Right atrium auricular region (tissue), 2 donors: ENCODE measurements around the gene CHMP4B. TPM values are rescaled to one million over a fixed set of nuclear protein-coding genes. Genes with fewer than 3 reads are reported as not detected.

Experiments
- DNase-seq: peaks from one replicate; pipeline ENCODE4 v3.0.0-alpha.2; 2019; ENCODE audit warnings: low spot score
- H3K27ac ChIP-seq, 2 donors: fragments of 200-600 bp; sonication (generic); 1 replicate in 1 of 2; 2 replicates in 1 of 2; pipeline ENCODE4 v1.5.1; 2016 to 2019
- H3K27me3 ChIP-seq, 2 donors: fragments of 200-600 bp; sonication (generic); one replicate each; pipeline versions ENCODE4 v1.5.1 to v1.6.0; 2017 to 2019
- H3K36me3 ChIP-seq: fragments of 200-600 bp; sonication (generic); one replicate; pipeline ENCODE4 v1.5.1; 2016
- H3K4me1 ChIP-seq, 2 donors: fragments of 200-600 bp; sonication (generic); one replicate each; pipeline versions ENCODE4 v1.5.1 to v1.6.0; 2017 to 2019
- H3K4me3 ChIP-seq, 2 donors: fragments of 200-600 bp; sonication (generic); 1 replicate in 1 of 2; 2 replicates in 1 of 2; pipeline ENCODE4 v1.5.1; 2017 to 2019; ENCODE audit warnings: mild to moderate bottlenecking in 1 of 2, moderate library complexity in 1 of 2
- H3K9me3 ChIP-seq, 2 donors: fragments of 200-600 bp; sonication (generic); one replicate each; pipeline ENCODE4 v1.5.1; 2019
- CTCF ChIP-seq, 2 donors: fragments of 200-600 bp; sonication (generic); IDR thresholded peaks; one replicate each; pipeline ENCODE4 v1.5.1; 2019; ENCODE audit warnings: antibody characterized with exemption in 2 of 2
- total RNA-seq, 2 donors: library from RNA; depleted of rRNA; stranded (reverse); fragments of >200 nt; gene quantifications; one replicate each; pipeline ENCODE4 v1.1.0, GENCODE V29; 2016

CHMP4B gene
- total RNA-seq, 2 donors from 2014 or later, result 57.0 to 79.5 TPM

DNA sequence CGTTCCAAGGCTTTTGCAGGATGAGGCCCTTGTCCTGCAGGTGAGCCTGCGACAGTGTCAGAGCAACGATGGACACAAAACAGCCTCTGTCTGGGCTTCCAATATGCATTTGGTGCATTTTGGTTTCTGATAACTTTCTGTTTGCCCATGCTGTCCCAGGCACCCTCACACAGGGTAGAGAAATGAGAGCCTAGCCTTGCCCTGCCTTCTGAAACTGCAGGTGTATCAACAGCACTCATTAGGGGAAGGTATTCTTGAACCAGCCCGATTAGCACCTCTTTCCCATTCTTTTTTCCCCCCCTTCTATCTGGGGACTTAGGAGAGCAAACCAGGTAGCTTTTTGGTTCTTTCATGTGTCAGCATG, 30.3 kb downstream of the CHMP4B start:
- no peak for DNase-seq
- no peak overlapping the region for H3K27ac ChIP-seq
- H3K4me1 ChIP-seq, result peaks cover 0 to 90% of the 10 kb centered on the region in 2 donors
- no peak for TF ChIP-seq CTCF (IDR thresholded peaks at IDR 0.05)
- no peaks in the 10 kb centered on the region for H3K36me3 ChIP-seq
- no peaks in the 10 kb centered on the region for H3K27me3 ChIP-seq
- no peak overlapping the region for H3K4me3 ChIP-seq
- H3K9me3 ChIP-seq, result no peaks in the 10 kb centered on the region

- Histone ChIP-seq H3K27me3 (no peaks in the 10 kb centered on the region), H3K27ac (no peak overlapping the region), H3K4me1 (peaks cover 0 to 90% of the 10 kb centered on the region in 2 donors), H3K9me3 (no peaks in the 10 kb centered on the region), H3K4me3 (no peak overlapping the region), H3K36me3 (no peaks in the 10 kb centered on the region)
- no peak for DNase-seq
- no peak for TF ChIP-seq CTCF (IDR thresholded peaks at IDR 0.05)
These were observed 31.2 kb downstream of the CHMP4B start for GRCh38 chr20:33842346-33842745.

DNA sequence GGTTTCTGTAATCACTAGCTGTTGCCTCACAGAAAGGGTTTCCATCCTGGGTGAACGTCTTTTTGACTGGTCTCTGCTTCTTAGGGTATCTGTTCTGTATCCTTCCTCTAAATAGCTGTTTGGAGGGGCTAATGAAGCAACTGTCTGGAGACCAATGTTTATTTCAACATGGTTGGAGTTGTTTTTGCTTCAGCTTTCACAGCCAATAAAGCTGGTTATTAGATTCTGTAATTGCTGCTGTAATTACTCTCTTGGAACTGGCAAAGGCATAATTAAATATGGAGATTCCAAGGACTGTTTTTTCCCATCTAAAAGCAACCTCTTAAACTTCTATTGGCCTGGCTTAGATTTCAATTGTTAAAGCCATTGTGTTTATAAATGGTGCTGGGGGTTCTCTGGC, 31.9 kb downstream of the CHMP4B start:
- no peak for DNase-seq
- H3K9me3 ChIP-seq, result no peaks in the 10 kb centered on the region
- H3K27ac ChIP-seq, result no peak overlapping the region
- H3K36me3 ChIP-seq, result no peaks in the 10 kb centered on the region
- no peaks in the 10 kb centered on the region for H3K27me3 ChIP-seq
- no peak overlapping the region for H3K4me3 ChIP-seq
- peaks cover 0 to 86% of the 10 kb centered on the region in 2 donors for H3K4me1 ChIP-seq
- TF ChIP-seq CTCF (IDR thresholded peaks at IDR 0.05), result no peak

- Histone ChIP-seq H3K4me3 (no peak overlapping the region), H3K27ac (no peak overlapping the region), H3K27me3 (no peaks in the 10 kb centered on the region), H3K4me1 (peaks cover 0 to 78% of the 10 kb centered on the region in 2 donors), H3K36me3 (no peaks in the 10 kb centered on the region), H3K9me3 (no peaks in the 10 kb centered on the region)
- no peak for DNase-seq
- no peak for TF ChIP-seq CTCF (IDR thresholded peaks at IDR 0.05)
These were observed 32.7 kb downstream of the CHMP4B start for GRCh38 chr20:33843854-33844253.

DNA sequence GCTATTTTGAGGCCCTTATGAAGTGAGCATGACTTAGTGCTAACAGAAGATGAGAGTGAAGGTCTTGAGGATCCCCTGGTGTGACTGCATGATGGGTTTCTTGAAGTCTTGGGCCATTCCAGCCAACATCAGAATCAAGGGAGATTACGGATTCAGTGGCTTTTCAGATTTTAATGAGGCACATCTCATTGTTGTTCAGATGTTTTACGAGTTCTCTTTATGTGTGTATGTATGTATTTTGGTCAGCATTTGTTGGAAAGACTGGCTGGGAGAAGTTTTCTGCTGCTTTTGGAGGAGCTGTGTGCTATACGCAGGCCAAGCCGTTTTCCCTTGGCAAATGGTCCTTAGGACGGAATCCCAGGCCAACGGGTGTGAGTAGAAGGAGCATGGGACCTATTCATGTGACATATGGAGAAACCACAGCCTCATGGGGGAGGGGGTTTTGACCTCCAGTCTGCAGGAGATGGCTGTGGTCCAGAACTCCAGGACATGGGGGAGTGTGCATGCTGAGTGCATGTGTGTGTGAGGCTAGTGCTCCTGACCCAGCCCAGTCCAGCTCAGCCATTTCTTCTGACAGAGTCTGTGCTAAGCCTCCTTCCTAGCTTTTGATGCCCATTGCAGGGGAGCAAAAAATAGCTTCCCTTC, 35.3 kb downstream of the CHMP4B start:
- H3K27me3 ChIP-seq, result no peaks in the 10 kb centered on the region
- H3K27ac ChIP-seq, result no peak overlapping the region
- no peaks in the 10 kb centered on the region for H3K9me3 ChIP-seq
- H3K4me1 ChIP-seq, result peaks cover 0 to 53% of the 10 kb centered on the region in 2 donors
- no peak for DNase-seq
- TF ChIP-seq CTCF (IDR thresholded peaks at IDR 0.05), result no peak
- H3K4me3 ChIP-seq, result no peak overlapping the region
- H3K36me3 ChIP-seq, result peaks cover 14% of the 10 kb centered on the region

DNA sequence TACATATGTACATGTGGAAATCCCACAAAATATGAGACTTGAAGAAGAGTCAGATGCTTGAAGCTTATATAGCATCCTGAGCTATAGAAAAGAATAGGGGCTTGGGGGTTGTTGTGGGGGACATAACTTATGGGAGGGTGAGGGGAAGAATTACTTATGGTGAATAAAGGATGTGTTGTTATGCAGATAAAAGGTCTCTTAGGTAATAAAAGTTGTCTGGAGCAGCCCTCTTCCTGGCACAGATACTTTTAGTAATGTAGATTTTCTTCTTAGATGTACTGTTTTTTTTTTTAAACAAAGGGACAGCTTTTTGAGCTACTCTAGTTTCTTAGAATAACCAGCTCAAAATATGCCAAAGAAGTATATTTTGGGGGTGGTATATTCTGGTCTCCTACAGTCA, 35.9 kb downstream of the CHMP4B start:
- no peak for TF ChIP-seq CTCF (IDR thresholded peaks at IDR 0.05)
- Histone ChIP-seq H3K36me3 (peaks cover 20% of the 10 kb centered on the region), H3K4me1 (peaks cover 0 to 47% of the 10 kb centered on the region in 2 donors), H3K4me3 (no peak overlapping the region), H3K9me3 (no peaks in the 10 kb centered on the region), H3K27me3 (no peaks in the 10 kb centered on the region), H3K27ac (no peak overlapping the region)
- no peak for DNase-seq
